CD14-positive monocyte (primary cell): ENCODE data around the gene SAMD11. TPM values are rescaled to one million over a fixed set of nuclear protein-coding genes. Genes with fewer than 3 reads are reported as not detected.
A peak's percentile ranks its signal among the peaks of the same experiment; 100 is the strongest.

Experiments used
- DNase-seq, 3 donors: peaks; one replicate each; pipeline ENCODE4 v3.0.0-alpha.2; 2011 to 2022
- H2AFZ ChIP-seq: 2 replicates; pipeline ENCODE4 v1.6.0; 2012; ENCODE audit warnings: mild to moderate bottlenecking, low read depth, low read length, inconsistent platforms; ENCODE audit not compliant: insufficient read depth, poor library complexity, severe bottlenecking
- H3K27ac ChIP-seq, 2 donors: 1 replicate in 1 of 2; 2 replicates in 1 of 2; pipeline ENCODE4 v1.5.1; 2012 to 2013; ENCODE audit warnings: low read length in 2 of 2, control low read depth in 1 of 2, inconsistent platforms in 1 of 2, low read depth in 1 of 2, mild to moderate bottlenecking in 1 of 2
- H3K27me3 ChIP-seq, 2 donors: one replicate each; pipeline versions ENCODE4 v1.6.0 to v1.6.1; 2011 to 2013; ENCODE audit warnings: low read length in 2 of 2; ENCODE audit not compliant: control insufficient read depth in 2 of 2, insufficient read depth in 2 of 2
- H3K36me3 ChIP-seq, 2 donors: replicated peaks in 1 of 2; 1 replicate in 1 of 2; 2 replicates in 1 of 2; pipeline versions ENCODE4 v1.5.1 to v1.6.1; 2012 to 2013; ENCODE audit warnings: low read length in 2 of 2, control low read depth in 1 of 2, inconsistent platforms in 1 of 2, mild to moderate bottlenecking in 1 of 2; ENCODE audit not compliant: insufficient read depth in 2 of 2, control insufficient read depth in 1 of 2
- H3K4me1 ChIP-seq, 2 donors: 1 replicate in 1 of 2; 2 replicates in 1 of 2; pipeline versions ENCODE4 v1.5.1 to v1.6.1; 2012 to 2013; ENCODE audit warnings: low read length in 2 of 2, control low read depth in 1 of 2, inconsistent platforms in 1 of 2, mild to moderate bottlenecking in 1 of 2, moderate library complexity in 1 of 2; ENCODE audit not compliant: insufficient read depth in 2 of 2, control insufficient read depth in 1 of 2
- H3K4me2 ChIP-seq: replicated peaks from 2 replicates; pipeline ENCODE3; 2012; ENCODE audit warnings: low read length, moderate library complexity, mild to moderate bottlenecking; ENCODE audit not compliant: poor library complexity, severe bottlenecking; ENCODE audit errors: extremely low read depth
- H3K4me3 ChIP-seq, 3 experiments: fragments of 200-600 bp in 1 of 3; sonication (generic) in 1 of 3; replicated peaks in 1 of 3; 1 replicate in 2 of 3; 2 replicates in 1 of 3; pipeline ENCODE4 v1.5.1; 2011 to 2013; ENCODE audit warnings: low read length in 3 of 3, mild to moderate bottlenecking in 3 of 3, control low read depth in 2 of 3, low read depth in 2 of 3, inconsistent platforms in 1 of 3, moderate library complexity in 1 of 3
- H3K79me2 ChIP-seq: 2 replicates; pipeline ENCODE4 v1.6.0; 2012; ENCODE audit warnings: mild to moderate bottlenecking, control low read depth, inconsistent platforms, low read length, moderate library complexity; ENCODE audit not compliant: insufficient read depth
- H3K9ac ChIP-seq: 2 replicates; pipeline ENCODE4 v1.6.0; 2017; ENCODE audit warnings: low read length, mild to moderate bottlenecking; ENCODE audit not compliant: insufficient read depth, poor library complexity, severe bottlenecking
- H3K9me3 ChIP-seq, 2 donors: replicated peaks in 1 of 2; 1 replicate in 1 of 2; 2 replicates in 1 of 2; pipeline versions ENCODE4 v1.5.1 to v1.6.1; 2012 to 2013; ENCODE audit warnings: low read length in 2 of 2, control low read depth in 1 of 2; ENCODE audit not compliant: control insufficient read depth in 1 of 2, insufficient read depth in 1 of 2
- H4K20me1 ChIP-seq: 2 replicates; pipeline ENCODE4 v1.6.0; 2012; ENCODE audit warnings: mild to moderate bottlenecking, low read length, control low read depth, moderate library complexity; ENCODE audit not compliant: insufficient read depth
- H3K27ac Mint-ChIP-seq, 7 donors: one replicate each; pipeline ENCODE4 v1.8.0; 2020; ENCODE audit warnings: mild to moderate bottlenecking in 7 of 7, mixed read lengths in 7 of 7, moderate library complexity in 6 of 7, inconsistent platforms in 2 of 7
- H3K27me3 Mint-ChIP-seq, 3 donors: one replicate each; pipeline ENCODE4 v1.8.0; 2021 to 2022; ENCODE audit warnings: low read depth in 3 of 3, mild to moderate bottlenecking in 3 of 3, mixed read lengths in 3 of 3, moderate library complexity in 3 of 3, inconsistent platforms in 1 of 3
- H3K36me3 Mint-ChIP-seq, 2 donors: one replicate each; pipeline ENCODE4 v1.8.0; 2020; ENCODE audit warnings: mixed read lengths in 2 of 2, inconsistent platforms in 1 of 2, mild to moderate bottlenecking in 1 of 2
- H3K4me1 Mint-ChIP-seq: one replicate; pipeline ENCODE4 v1.8.0; 2020; ENCODE audit warnings: mild to moderate bottlenecking, mixed read lengths
- H3K4me3 Mint-ChIP-seq, 2 donors: one replicate each; pipeline ENCODE4 v1.8.0; 2020; ENCODE audit warnings: mild to moderate bottlenecking in 2 of 2, mixed read lengths in 2 of 2, moderate library complexity in 1 of 2
- H3K9me3 Mint-ChIP-seq, 7 donors: one replicate each; pipeline ENCODE4 v1.8.0; 2020 to 2022; ENCODE audit warnings: mixed read lengths in 7 of 7, mild to moderate bottlenecking in 6 of 7, moderate library complexity in 6 of 7, inconsistent platforms in 2 of 7
- WGBS: methylation state at CpG from one replicate; pipeline ENCODE4 v1.1.5; 2013; ENCODE audit warnings: missing lambda C conversion rate; ENCODE audit not compliant: insufficient coverage; 5-methylcytosine and 5-hydroxymethylcytosine counted together
- intact Hi-C, 2 donors: fragments of 100-400 bp; cut with micrococcal nuclease; formaldehyde crosslinking; loops; one replicate each; pipeline versions ENCODE4 v1.15.0 to v1.15.1; 2023
- polyA plus RNA-seq, 3 donors: library from polyadenylated mRNA; depleted of rRNA in 1 of 3; unstranded in 2 of 3; stranded (reverse) in 1 of 3; fragments of 300-500 nt in 2 of 3; fragments of >200 nt in 1 of 3; fragmentation: Illumina TruSeq in 2 of 3; gene quantifications; 1 replicate in 2 of 3; 2 replicates in 1 of 3; pipeline ENCODE4 v1.2.3, GENCODE V29; 2012 to 2021
- TF ChIP-seq, protein P1 (sequence below): fragments of 200-600 bp; IDR thresholded peaks from one replicate; pipeline ENCODE4 v1.8.0; 2022; ENCODE audit warnings: antibody characterized with exemption, mild to moderate bottlenecking

SAMD11 gene
- polyA plus RNA-seq, 3 donors: not detected

DNA sequence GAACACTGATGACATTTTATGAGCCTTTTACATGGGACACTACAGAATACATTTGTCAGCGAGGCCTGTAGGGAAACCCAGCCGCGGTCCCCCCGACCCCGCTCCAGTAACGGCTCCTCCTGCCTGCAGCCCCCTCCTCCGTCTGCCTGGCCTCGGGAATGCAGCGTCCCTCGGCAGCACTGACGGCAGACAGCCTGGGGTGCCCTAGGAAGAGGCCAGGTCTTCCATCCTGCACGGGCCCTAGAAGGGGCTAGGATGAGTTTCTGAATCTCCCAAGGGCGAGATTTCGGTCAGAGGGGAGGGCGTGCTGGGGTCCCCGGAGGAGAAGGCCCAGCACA, 8.4 kb downstream of the SAMD11 start:
- Histone ChIP-seq H3K27me3 (peaks cover 9 to 47% of the 10 kb centered on the region in 2 donors), H3K4me2 (no peak overlapping the region), H3K4me3 (no peak overlapping the region), H3K9me3 (no peaks in the 10 kb centered on the region), H3K27ac (no peak overlapping the region), H3K4me1 (no peaks in the 10 kb centered on the region), H3K9ac (no peak overlapping the region), H2AFZ (no peak overlapping the region), H3K36me3 (no peaks in the 10 kb centered on the region), H3K79me2 (no peaks in the 10 kb centered on the region), H4K20me1 (no peaks in the 10 kb centered on the region)
- WGBS: 90% methylated on average over 16 of the region's 16 CpGs
- H3K4me3 Mint-ChIP-seq: no peak overlapping the region
- TF ChIP-seq, protein P1, sequence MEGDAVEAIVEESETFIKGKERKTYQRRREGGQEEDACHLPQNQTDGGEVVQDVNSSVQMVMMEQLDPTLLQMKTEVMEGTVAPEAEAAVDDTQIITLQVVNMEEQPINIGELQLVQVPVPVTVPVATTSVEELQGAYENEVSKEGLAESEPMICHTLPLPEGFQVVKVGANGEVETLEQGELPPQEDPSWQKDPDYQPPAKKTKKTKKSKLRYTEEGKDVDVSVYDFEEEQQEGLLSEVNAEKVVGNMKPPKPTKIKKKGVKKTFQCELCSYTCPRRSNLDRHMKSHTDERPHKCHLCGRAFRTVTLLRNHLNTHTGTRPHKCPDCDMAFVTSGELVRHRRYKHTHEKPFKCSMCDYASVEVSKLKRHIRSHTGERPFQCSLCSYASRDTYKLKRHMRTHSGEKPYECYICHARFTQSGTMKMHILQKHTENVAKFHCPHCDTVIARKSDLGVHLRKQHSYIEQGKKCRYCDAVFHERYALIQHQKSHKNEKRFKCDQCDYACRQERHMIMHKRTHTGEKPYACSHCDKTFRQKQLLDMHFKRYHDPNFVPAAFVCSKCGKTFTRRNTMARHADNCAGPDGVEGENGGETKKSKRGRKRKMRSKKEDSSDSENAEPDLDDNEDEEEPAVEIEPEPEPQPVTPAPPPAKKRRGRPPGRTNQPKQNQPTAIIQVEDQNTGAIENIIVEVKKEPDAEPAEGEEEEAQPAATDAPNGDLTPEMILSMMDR: no peak
- H3K36me3 Mint-ChIP-seq: no peaks in the 10 kb centered on the region
- H3K27ac Mint-ChIP-seq: no peak overlapping the region
- DNase-seq: no peak
- intact Hi-C loops: no loop called here
- peaks cover 24 to 69% (median 39%) of the 10 kb centered on the region in 3 donors for H3K27me3 Mint-ChIP-seq
- no peaks in the 10 kb centered on the region for H3K4me1 Mint-ChIP-seq
- peaks cover 0 to 6% (median 0%) of the 10 kb centered on the region in 7 donors for H3K9me3 Mint-ChIP-seq

DNA sequence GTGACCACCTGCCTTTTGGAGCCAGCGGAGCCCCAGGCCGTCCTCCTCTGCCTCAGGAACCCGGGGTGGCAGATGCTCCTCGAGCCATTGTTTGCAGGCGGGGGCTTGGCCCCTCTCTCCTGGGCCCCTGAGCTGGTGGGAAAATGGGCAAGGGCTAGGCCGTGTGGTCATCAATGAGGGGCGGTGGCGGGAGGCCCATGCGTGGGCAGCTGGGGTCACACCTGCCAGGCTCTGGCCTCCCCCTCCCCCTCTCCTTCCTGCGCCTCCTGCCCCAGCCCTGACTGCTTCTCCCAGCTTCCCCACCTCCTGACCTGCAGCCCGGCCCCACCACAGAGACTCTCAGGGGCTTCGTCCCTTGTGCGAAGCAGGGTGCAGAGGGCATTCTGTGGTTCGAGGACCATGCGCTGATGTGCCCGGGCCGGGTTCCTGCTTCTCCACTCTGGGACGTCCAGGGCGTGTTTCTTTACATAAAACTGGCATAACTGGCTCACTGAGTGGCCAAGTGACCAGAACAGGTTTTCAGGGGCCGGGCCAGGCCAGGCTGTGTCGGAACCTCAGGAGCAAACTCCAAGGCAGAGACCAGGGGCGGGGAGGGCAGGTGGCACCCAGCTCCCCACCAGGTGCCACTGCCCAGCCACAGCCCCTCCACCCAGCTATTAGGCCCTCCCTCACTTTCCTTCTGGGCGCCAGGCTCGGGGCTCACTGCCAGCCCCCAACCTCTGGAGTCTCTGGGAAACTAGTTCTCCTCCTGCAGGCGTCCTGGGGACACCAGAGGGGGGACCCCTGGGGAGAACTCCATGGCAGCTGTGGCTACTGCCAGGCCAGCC, 9.3 kb downstream of the SAMD11 start:
- Histone ChIP-seq H3K27ac (no peak overlapping the region), H3K79me2 (no peaks in the 10 kb centered on the region), H3K27me3 (peaks cover 9 to 39% of the 10 kb centered on the region in 2 donors), H3K9ac (no peak overlapping the region), H3K36me3 (no peaks in the 10 kb centered on the region), H4K20me1 (no peaks in the 10 kb centered on the region), H2AFZ (no peak overlapping the region), H3K4me1 (no peaks in the 10 kb centered on the region), H3K9me3 (no peaks in the 10 kb centered on the region), H3K4me3 (no peak overlapping the region), H3K4me2 (no peak overlapping the region)
- intact Hi-C loops: no loop called here
- Mint-ChIP-seq H3K4me3 (no peak overlapping the region), H3K36me3 (no peaks in the 10 kb centered on the region), H3K27me3 (peaks cover 24 to 65% (median 37%) of the 10 kb centered on the region in 3 donors), H3K4me1 (no peaks in the 10 kb centered on the region), H3K27ac (peak overlapping the region in 1 of 7 donors; percentile 85), H3K9me3 (peaks cover 0 to 6% (median 0%) of the 10 kb centered on the region in 7 donors)
- WGBS: 86% methylated on average over 25 of the region's 25 CpGs
- TF ChIP-seq, protein P1: no peak
- DNase-seq: no peak
